Hepatocyte (in vitro differentiated cells): ENCODE measurements around the gene UBA6.

ENCODE experiments used
- EZH2 ChIP-seq: fragments of 200-600 bp; sonication (generic); IDR thresholded peaks from 2 replicates; pipeline ENCODE4 v1.6.1; 2016; ENCODE audit warnings: antibody characterized with exemption, mild to moderate bottlenecking, borderline replicate concordance
- EZH2phosphoT487 ChIP-seq: fragments of 200-600 bp; sonication (generic); IDR thresholded peaks from one replicate; pipeline ENCODE4 v1.6.1; 2018; ENCODE audit warnings: antibody characterized with exemption, mild to moderate bottlenecking, low read depth, moderate library complexity; ENCODE audit not compliant: unreplicated experiment, severe bottlenecking
- TF ChIP-seq, protein P1 (sequence below): fragments of 200-600 bp; sonication (generic); IDR thresholded peaks from 2 replicates; pipeline ENCODE4 v1.5.1; 2016; ENCODE audit warnings: antibody characterized with exemption, mild to moderate bottlenecking; ENCODE audit not compliant: poor library complexity

DNA sequence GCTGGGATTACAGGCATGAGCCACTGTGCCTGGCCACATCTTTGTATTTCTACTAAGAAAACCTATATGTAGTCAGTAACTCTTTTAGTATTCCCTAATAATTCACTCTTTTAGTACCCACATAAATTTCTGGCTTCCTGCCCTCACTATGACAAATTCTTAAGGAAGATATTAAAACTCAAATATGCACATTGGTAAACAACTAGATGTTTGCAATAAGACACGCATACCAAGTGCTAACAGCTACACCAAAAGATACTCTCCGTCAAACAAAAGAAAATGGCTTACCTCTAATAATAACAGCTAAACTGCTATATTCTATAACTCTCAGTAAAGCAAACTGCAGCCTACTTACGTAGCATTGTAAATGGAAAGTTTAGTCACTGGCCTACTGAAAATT, 6.3 kb downstream of the UBA6 start:
- no peak for TF ChIP-seq EZH2phosphoT487
- TF ChIP-seq EZH2 = no peak
- TF ChIP-seq, protein P1, sequence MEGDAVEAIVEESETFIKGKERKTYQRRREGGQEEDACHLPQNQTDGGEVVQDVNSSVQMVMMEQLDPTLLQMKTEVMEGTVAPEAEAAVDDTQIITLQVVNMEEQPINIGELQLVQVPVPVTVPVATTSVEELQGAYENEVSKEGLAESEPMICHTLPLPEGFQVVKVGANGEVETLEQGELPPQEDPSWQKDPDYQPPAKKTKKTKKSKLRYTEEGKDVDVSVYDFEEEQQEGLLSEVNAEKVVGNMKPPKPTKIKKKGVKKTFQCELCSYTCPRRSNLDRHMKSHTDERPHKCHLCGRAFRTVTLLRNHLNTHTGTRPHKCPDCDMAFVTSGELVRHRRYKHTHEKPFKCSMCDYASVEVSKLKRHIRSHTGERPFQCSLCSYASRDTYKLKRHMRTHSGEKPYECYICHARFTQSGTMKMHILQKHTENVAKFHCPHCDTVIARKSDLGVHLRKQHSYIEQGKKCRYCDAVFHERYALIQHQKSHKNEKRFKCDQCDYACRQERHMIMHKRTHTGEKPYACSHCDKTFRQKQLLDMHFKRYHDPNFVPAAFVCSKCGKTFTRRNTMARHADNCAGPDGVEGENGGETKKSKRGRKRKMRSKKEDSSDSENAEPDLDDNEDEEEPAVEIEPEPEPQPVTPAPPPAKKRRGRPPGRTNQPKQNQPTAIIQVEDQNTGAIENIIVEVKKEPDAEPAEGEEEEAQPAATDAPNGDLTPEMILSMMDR = no peak
